ENCODE data around the gene SLC7A4. TPM values are rescaled to one million over a fixed set of nuclear protein-coding genes. Genes with fewer than 3 reads are reported as not detected.

SLC7A4 gene
- total RNA-seq, 1 donor from 2014 or later = not detected

DNA sequence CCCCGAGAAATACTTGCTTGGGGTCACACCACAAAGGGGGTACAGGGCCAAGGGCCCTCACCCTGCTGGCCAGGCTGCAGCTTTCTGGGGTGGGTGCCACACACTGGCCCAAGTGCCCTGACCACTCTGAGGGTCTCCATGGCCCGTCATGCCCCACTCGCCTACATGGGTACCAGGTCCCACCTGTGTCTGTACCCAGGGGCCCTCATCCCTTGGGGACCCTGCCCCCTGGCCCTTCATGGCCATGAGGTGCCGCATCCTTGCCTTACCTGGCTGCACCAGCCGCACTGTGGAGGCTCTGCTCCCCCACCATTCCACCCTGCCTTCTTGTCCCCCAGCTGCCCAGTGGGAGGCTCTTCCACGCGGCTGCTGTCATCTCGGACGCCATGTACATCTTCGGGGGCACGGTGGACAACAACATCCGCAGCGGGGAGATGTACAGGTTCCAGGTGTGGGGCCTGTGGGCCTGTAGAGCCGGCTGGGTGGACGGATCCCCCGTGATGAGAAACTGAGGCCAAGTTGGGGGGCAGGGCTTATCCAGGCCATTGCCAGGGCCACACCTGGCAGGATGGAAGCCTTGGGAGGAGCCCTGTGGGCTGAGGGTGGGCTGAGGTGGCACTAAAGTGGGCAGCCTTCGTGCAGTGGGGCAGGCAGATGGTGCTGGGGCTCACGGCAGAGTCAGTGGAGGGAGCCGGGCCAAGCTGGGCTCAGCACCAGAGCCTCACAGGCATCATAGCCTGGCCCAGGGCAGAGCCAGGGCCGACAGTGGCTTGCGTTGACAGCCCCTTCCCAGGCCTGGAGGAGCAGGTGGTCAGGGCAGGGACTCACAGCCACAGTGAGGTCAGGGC is 39.7 kb downstream of the SLC7A4 start:
- no peak for DNase-seq (ENCODE audit: low spot score)
- no peak overlapping the region for H3K27ac Mint-ChIP-seq
- H3K9me3 Mint-ChIP-seq = no peaks in the 10 kb centered on the region
- peaks cover 10% of the 10 kb centered on the region for H3K36me3 Mint-ChIP-seq (ENCODE audit: low read depth)
- no peaks in the 10 kb centered on the region for H3K4me1 Mint-ChIP-seq (ENCODE audit: low read depth)
- no peaks in the 10 kb centered on the region for H3K27me3 Mint-ChIP-seq (ENCODE audit: insufficient read depth)
- no peak overlapping the region for H3K4me3 Mint-ChIP-seq
- intact Hi-C loops (cut with micrococcal nuclease) = no loop called here

GRCh38 chr22:20992056-20992442 is 40.3 kb downstream of the SLC7A4 start:
- no peak for DNase-seq (ENCODE audit: low spot score)
- peaks cover 12% of the 10 kb centered on the region for H3K36me3 Mint-ChIP-seq (ENCODE audit: low read depth)
- no peaks in the 10 kb centered on the region for H3K9me3 Mint-ChIP-seq
- H3K27me3 Mint-ChIP-seq (ENCODE audit: insufficient read depth) = no peaks in the 10 kb centered on the region
- intact Hi-C loops (cut with micrococcal nuclease) = no loop called here
- H3K27ac Mint-ChIP-seq = no peak overlapping the region
- no peak overlapping the region for H3K4me3 Mint-ChIP-seq
- no peaks in the 10 kb centered on the region for H3K4me1 Mint-ChIP-seq (ENCODE audit: low read depth)

- intact Hi-C loops (cut with micrococcal nuclease) = no loop called here
- no peak overlapping the region for H3K4me3 Mint-ChIP-seq
- H3K9me3 Mint-ChIP-seq = no peaks in the 10 kb centered on the region
- H3K4me1 Mint-ChIP-seq (ENCODE audit: low read depth) = no peaks in the 10 kb centered on the region
- H3K36me3 Mint-ChIP-seq (ENCODE audit: low read depth) = peaks cover 16% of the 10 kb centered on the region
- DNase-seq (ENCODE audit: low spot score) = no peak
- H3K27ac Mint-ChIP-seq = no peak overlapping the region
- no peaks in the 10 kb centered on the region for H3K27me3 Mint-ChIP-seq (ENCODE audit: insufficient read depth)
These were observed 40.9 kb downstream of the SLC7A4 start for GRCh38 chr22:20991252-20992055.

- H3K4me1 Mint-ChIP-seq (ENCODE audit: low read depth) = no peaks in the 10 kb centered on the region
These were observed 41.9 kb downstream of the SLC7A4 start for GRCh38 chr22:20990184-20991180.

GRCh38 chr22:20989323-20990138 is 42.8 kb downstream of the SLC7A4 start:
- no peak for DNase-seq (ENCODE audit: low spot score)
- H3K36me3 Mint-ChIP-seq (ENCODE audit: low read depth) = peaks cover 17% of the 10 kb centered on the region
- intact Hi-C loops (cut with micrococcal nuclease) = no loop called here
- no peaks in the 10 kb centered on the region for H3K9me3 Mint-ChIP-seq
- no peaks in the 10 kb centered on the region for H3K27me3 Mint-ChIP-seq (ENCODE audit: insufficient read depth)
- H3K4me1 Mint-ChIP-seq (ENCODE audit: low read depth) = no peaks in the 10 kb centered on the region
- no peak overlapping the region for H3K4me3 Mint-ChIP-seq
- no peak overlapping the region for H3K27ac Mint-ChIP-seq

More at GRCh38 chr22:20990184-20991180, 41.9 kb downstream of the SLC7A4 start:
- DNase-seq (ENCODE audit: low spot score) = no peak
- no peaks in the 10 kb centered on the region for H3K9me3 Mint-ChIP-seq
- no peak overlapping the region for H3K4me3 Mint-ChIP-seq
- intact Hi-C loops (cut with micrococcal nuclease) = no loop called here
- no peak overlapping the region for H3K27ac Mint-ChIP-seq
- no peaks in the 10 kb centered on the region for H3K27me3 Mint-ChIP-seq (ENCODE audit: insufficient read depth)
- peaks cover 20% of the 10 kb centered on the region for H3K36me3 Mint-ChIP-seq (ENCODE audit: low read depth)

DNA sequence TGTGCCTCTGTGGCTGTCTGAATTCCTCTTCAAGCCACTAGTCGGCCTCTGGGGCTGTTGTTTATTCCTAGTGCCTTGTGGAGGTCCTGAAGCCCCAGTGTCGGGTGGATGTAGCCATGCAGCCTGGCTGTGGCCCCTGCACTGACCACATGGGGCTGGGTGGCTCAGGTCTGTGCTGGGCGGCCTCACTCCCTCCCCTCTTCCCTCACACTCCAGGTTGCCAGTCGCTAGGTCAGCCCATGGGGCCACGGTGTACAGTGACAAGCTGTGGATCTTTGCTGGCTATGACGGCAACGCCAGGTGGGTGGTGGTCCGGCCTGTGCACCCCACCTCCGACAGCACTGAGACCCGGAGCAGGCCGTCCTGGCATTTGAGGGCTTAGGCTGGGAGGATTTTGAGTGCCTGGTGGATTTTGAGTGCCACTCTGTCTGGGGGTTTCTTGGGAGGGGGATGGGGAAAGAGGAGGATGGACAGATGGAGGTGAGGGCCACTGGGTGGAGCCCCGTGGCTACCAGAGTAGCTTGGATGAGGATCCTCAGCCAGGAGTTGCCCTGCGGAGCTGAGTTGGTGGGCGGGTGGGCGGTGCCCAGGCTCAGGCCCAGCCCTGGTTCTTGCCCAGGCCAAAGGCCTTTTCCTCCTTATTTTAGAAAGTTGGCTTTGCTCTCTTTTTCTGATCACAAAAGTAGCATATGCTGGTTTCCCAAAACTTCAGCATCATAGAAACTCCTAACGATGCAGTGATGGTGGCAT is 43.6 kb downstream of the SLC7A4 start:
- DNase-seq (ENCODE audit: low spot score) = no peak
- no peaks in the 10 kb centered on the region for H3K9me3 Mint-ChIP-seq
- peaks cover 24% of the 10 kb centered on the region for H3K36me3 Mint-ChIP-seq (ENCODE audit: low read depth)
- intact Hi-C loops (cut with micrococcal nuclease) = no loop called here
- no peaks in the 10 kb centered on the region for H3K27me3 Mint-ChIP-seq (ENCODE audit: insufficient read depth)
- H3K27ac Mint-ChIP-seq = no peak overlapping the region
- no peak overlapping the region for H3K4me3 Mint-ChIP-seq
- H3K4me1 Mint-ChIP-seq (ENCODE audit: low read depth) = peaks cover 5% of the 10 kb centered on the region

GRCh38 chr22:20987375-20987774 is 45.0 kb downstream of the SLC7A4 start:
- intact Hi-C loops (cut with micrococcal nuclease) = no loop called here
- Mint-ChIP-seq H3K27ac (no peak overlapping the region), H3K36me3 (ENCODE audit: low read depth) (peaks cover 25% of the 10 kb centered on the region), H3K4me3 (no peak overlapping the region), H3K4me1 (ENCODE audit: low read depth) (peaks cover 17% of the 10 kb centered on the region), H3K9me3 (no peaks in the 10 kb centered on the region), H3K27me3 (ENCODE audit: insufficient read depth) (no peaks in the 10 kb centered on the region)
- DNase-seq (ENCODE audit: low spot score) = no peak

DNA sequence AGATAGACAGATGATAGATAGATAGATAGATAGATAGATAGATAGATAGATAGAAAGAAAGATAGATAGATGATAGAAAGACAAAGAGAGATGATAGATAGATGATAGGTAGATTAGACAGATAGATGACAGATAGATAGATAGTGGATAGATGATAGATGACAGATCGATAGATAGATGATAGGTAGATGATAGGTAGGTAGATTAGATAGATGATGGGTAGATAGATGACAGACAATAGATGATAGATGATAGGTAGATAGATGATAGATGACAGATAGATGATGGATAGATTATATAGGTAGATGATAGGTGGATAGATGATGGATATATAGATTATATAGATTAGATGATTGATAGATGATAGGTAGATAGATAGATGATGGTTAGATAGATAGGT is 46.0 kb downstream of the SLC7A4 start:
- no peaks in the 10 kb centered on the region for H3K9me3 Mint-ChIP-seq
- no peak for DNase-seq (ENCODE audit: low spot score)
- peaks cover 24% of the 10 kb centered on the region for H3K36me3 Mint-ChIP-seq (ENCODE audit: low read depth)
- intact Hi-C loops (cut with micrococcal nuclease) = no loop called here
- H3K27me3 Mint-ChIP-seq (ENCODE audit: insufficient read depth) = no peaks in the 10 kb centered on the region
- H3K4me3 Mint-ChIP-seq = no peak overlapping the region
- H3K4me1 Mint-ChIP-seq (ENCODE audit: low read depth) = peaks cover 20% of the 10 kb centered on the region
- H3K27ac Mint-ChIP-seq = no peak overlapping the region

DNA sequence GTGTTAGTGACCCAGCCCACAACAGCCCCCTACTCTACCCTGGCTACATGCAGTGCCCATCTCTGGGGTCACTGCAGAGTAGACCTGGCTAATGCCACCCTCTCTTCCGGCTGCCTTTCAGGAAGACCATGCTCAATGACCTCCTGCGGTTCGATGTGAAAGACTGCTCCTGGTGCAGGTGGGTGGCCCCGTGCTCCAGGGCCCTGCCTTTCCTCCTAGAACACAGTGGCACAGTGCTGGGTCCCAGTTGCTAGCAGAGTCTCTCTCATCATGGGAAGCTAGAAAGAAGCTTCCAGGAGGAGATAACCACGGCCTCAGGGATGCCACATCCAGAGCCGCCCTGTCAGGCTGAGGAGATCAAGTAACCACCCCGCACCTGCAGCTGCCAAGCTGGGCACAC is 46.6 kb downstream of the SLC7A4 start:
- H3K27me3 Mint-ChIP-seq (ENCODE audit: insufficient read depth) = no peaks in the 10 kb centered on the region
- peaks cover 26% of the 10 kb centered on the region for H3K4me1 Mint-ChIP-seq (ENCODE audit: low read depth)
- H3K4me3 Mint-ChIP-seq = no peak overlapping the region
- DNase-seq (ENCODE audit: low spot score) = no peak
- no peaks in the 10 kb centered on the region for H3K9me3 Mint-ChIP-seq
- no peak overlapping the region for H3K27ac Mint-ChIP-seq
- intact Hi-C loops (cut with micrococcal nuclease) = no loop called here
- H3K36me3 Mint-ChIP-seq (ENCODE audit: low read depth) = peaks cover 20% of the 10 kb centered on the region

DNA sequence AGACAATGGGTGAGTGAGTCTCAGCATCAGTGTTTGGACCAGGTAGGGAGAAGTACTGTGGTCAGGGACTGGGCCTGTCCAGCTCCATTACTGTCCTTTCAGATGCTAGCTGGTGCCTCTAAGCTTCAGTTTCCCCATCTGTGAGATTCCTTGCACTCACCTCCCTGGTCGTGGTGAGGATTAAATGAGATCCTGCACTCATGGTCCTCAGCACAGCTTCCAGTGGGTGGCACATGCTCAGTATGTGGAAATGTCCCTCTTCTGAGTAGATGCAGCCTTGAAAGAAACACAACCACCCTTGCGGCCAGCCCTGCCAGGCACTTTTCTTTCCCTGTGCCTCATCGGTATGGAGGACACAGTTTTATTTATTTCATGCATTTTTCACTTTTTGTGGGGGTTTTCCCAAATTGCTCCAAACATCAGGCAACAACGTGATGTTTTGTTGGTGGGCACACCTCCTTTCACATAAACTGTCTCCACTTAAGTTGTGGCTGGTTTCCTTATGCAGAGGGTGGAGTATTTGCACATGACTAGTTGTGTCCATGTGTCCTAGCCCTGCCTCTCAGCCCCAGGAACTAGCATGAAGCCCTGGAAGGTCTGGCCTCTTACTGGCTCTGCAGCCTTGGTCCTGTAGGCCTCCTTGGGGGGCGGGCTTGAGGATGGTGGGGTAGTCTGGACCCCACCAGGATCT is 49.1 kb downstream of the SLC7A4 start:
- peak overlapping the region; percentile 90 for H3K4me3 Mint-ChIP-seq

GRCh38 chr22:20982563-20982882 is 49.8 kb downstream of the SLC7A4 start:
- intact Hi-C loops (cut with micrococcal nuclease) = loop anchor here (1.0 to 5.0 kb wide), 4 partner anchors 20 to 65 kb away; partner anchors contain the start of genes CRKL and THAP7

More for the DNA sequence above, 49.1 kb downstream of the SLC7A4 start:
- Mint-ChIP-seq H3K27me3 (ENCODE audit: insufficient read depth) (no peaks in the 10 kb centered on the region), H3K4me1 (ENCODE audit: low read depth) (peaks cover 44% of the 10 kb centered on the region), H3K36me3 (ENCODE audit: low read depth) (peaks cover 20% of the 10 kb centered on the region), H3K27ac (peak overlapping the region; percentile 82), H3K9me3 (peaks cover 9% of the 10 kb centered on the region)
- DNase-seq (ENCODE audit: low spot score) = no peak
- intact Hi-C loops (cut with micrococcal nuclease) = loop anchor here (2.0 to 5.0 kb wide), 2 partner anchors 20 to 66 kb away; partner anchors contain the start of gene CRKL

More at GRCh38 chr22:20982563-20982882, 49.8 kb downstream of the SLC7A4 start:
- H3K9me3 Mint-ChIP-seq = peaks cover 12% of the 10 kb centered on the region
- peaks cover 44% of the 10 kb centered on the region for H3K4me1 Mint-ChIP-seq (ENCODE audit: low read depth)
- H3K4me3 Mint-ChIP-seq = peak overlapping the region; percentile 90
- no peak for DNase-seq (ENCODE audit: low spot score)
- H3K27ac Mint-ChIP-seq = peak overlapping the region; percentile 82
- peaks cover 18% of the 10 kb centered on the region for H3K36me3 Mint-ChIP-seq (ENCODE audit: low read depth)
- no peaks in the 10 kb centered on the region for H3K27me3 Mint-ChIP-seq (ENCODE audit: insufficient read depth)

Measured in activated T-helper 1 cell treated with anti-CD3 and anti-CD28 coated beads, Interleukin-12 subunit alpha, Interleukin-12 subunit beta, Interleukin-2, Interleukin-4 antibody, amounts not matched to agents 30 ng/mL and 10 ng/mL and 1 ng/mL, durations not matched to agents 14 hours and 24 hours and 36 hours (primary cell).